Stimulated activated CD4-positive, alpha-beta T cell treated with anti-CD3 and anti-CD28 coated beads, Interleukin-12 subunit alpha, Interleukin-12 subunit beta, amount 100 ng/mL, for 48 hours (primary cell): ENCODE data around the gene MINDY4.

Experiments used
- DNase-seq, 3 donors: peaks; one replicate each; pipeline ENCODE4 v3.0.0-alpha.2; 2020; ENCODE audit warnings: low read depth in 2 of 3, low spot score in 1 of 3

The MINDY4 gene

DNA sequence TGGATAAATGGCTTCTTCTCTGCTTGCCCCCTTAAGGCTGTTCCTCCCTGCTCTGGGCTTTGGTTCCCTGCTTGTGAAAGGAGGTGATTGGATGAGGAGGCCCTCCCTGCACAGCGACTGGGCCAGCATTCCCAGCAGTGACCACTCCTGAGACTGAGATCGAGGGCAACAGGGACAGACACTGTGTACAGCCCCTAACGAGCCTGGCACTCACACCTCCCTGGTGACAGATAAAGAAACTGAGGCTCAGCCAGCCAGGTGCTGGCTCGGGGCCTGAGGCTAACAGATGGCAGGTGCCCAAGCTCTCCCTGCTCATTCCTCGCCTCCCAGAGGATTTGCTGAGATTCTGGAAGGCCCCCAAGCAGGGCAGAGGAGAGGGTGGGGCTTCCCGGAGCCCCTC is 128.4 kb downstream of the MINDY4 start:
- no peak for DNase-seq

DNA sequence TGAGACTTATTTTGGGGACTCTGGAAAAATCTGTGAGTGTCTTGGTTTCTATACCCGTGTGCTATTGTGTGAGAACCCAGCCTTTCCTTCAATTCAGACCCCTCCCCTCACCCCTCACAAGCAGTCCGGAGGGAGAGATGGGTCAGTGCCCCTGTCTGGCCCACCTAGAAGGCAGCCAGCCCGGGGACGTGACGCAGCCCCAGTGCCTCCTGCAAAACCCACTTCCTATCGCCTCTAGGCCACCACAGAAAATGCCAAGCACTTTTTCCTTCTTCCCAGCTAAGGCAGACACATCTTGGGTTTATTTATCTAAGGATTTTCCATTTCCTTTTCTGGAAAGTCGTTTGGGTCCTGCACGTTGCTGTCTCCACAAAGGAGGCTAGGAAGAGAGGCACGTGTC is 128.8 kb downstream of the MINDY4 start:
- DNase-seq: no peak

DNA sequence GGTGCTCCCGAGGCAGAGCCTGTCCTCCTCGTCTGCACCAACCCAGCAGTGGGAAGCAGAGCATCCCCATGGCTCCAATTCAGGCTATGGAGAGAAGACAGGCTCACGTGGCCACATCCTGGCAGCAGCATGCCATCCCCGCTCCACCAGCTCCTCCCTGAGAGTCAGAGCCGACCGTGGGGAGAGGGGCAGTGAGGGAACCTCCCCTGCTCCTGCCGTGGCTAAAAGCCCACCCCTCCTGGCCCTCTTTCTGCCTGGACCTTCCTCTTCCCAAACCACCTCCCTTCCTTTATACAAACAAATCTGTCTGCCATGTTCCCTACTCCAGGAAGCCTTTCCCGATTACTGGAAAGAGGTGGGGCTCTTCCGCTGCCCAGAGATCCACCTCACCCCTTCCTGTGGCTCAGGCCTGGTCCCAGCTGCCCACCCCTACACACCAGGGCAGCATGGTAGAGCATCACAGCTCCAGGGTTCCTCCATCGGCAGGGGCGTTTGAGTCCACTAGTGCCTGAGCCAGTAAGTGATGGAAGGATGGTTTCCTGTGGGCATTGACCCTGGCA is 129.7 kb downstream of the MINDY4 start:
- DNase-seq: no peak

DNA sequence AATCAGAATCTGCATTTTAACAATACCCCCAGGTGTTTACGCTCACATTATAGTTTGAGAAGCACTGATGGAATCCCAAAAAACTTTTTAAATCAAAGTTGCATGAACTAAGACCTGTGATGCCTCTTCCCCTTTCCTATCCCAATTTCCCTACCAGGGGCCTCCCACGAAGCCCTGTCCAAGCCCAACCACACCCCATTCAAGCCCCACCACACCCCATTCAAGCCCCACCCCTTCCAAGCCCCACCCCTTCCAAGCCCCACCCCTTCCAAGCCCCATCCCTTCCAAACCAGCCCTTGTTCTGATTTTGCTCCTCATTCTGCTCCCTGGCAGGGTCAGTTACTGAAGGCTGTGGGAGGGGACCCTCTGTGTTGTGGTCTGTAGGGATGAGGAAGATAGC is 130.6 kb downstream of the MINDY4 start:
- no peak for DNase-seq

DNA sequence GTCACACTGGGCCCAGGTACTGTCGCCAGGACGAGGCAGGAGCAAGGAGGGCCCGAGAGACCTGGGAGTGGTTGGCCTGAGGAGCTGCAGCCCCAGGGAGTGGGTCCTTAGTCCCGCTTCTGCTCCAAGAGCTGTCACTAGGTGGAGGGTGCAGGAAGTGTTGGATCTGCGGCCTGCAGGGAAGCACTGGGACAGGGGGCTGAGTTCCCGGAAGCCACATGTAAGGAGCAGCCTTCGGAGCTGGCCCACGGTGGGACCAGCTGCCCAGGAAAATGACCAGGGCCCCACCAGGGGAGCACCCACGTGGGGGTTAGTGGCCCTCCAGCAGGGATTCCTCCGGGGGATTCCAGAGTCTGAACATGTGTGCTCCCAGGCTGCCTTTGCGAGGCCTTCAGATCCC is 131.2 kb downstream of the MINDY4 start:
- DNase-seq: no peak

DNA sequence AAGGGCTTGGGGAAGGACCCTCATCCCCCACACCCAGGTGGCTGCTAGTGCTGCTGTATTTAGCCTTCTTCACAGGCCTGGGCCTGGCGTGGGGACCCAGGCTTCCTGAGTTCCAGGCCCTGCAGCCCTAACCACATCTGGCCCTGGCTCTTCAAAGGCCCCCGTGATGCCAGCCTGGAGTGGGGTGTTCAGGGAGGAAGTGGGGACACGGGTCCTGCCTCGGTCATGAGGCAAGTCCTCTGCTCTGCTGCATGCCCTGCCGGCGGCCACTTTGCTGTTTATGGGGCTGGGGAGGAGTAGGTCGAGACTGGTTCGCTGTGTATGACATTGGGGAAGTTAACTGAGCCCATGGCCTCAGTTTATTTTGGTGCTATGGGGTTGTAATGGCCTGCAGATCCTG is 131.9 kb downstream of the MINDY4 start:
- DNase-seq: no peak

DNA sequence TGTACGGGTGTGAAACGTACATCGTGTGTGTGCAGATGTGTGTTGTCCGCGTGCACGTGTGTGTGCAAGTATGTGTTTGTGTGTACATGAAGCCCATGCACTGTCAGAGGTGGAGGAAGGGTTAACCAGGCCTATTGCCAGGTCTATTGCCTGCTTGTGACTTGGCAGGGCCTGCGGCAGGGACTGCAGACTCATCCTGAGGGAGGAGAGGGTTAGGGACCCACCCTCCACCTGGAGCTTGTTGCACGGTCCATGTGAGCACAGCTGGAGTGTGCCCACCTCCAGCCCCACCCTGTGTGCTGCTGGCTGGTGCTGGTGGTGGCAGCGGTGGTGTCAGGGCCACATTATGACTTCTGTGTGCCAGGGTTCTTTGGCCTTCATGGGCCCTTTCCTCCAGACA is 133.3 kb downstream of the MINDY4 start:
- DNase-seq: no peak

DNA sequence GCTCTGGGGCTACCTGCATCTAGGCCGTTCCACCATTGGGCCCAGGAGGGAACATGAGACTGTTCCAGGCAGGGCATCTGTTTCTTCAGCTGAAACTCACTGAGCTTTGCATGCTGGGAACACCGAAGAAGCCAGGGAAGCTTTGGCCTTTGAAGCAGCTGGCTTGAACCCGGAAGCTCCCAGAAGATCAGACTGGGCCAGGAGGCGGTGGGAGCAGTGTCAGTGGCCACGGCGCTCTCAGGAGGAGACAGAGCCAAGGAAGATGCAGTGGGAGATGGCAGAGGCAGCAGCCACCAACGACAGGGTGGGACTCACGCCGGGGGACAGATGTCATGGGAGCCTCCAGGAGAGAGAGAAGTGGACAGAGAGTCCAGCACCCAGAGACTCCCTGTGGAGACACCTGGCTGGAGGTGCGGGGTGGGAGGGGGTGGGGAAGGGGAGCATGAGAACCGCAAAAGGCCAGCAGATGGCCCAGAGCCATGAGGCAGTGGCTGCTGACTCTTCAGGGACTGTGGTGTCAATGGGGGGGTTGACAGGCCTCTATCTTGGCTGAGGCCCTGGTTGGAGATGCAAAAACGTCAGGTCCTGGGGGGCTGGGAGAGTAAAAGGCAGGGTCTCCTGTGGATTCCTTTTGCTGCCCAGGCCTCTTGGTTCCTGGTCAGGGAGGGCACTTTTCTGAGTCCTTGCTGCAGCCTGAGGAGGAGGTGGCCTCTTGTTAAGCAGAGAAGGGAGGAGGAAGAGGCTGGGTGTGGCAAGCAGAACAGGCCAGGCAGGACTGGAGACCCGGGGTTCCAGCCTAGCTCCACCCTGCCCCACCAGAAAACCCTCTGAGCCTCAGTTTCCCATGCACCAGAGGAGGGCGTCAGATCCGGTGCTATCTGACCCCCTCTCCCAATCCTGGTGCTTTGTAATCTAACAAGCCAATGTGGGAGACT is 134.1 kb downstream of the MINDY4 start:
- no peak for DNase-seq

DNA sequence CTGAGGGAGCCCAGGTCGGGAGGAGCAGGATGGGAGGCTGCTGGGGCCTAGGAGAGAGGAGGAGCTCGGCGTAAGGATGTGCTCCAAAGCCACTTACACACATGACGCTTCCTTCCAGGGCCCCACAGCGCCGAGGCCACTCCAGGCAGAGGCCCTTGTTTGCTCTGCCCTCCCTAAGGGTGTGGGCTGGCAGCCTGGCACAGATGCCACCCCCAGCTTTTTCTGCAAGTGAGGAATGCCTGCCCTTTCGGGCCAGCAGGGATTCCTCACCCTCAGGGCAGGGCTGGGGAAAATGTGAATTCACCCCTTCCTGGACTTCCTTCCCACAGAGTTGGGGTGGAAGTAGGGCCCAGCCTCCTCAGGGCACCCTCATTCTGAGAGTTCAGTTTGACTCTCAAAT is 134.8 kb downstream of the MINDY4 start:
- no peak for DNase-seq

DNA sequence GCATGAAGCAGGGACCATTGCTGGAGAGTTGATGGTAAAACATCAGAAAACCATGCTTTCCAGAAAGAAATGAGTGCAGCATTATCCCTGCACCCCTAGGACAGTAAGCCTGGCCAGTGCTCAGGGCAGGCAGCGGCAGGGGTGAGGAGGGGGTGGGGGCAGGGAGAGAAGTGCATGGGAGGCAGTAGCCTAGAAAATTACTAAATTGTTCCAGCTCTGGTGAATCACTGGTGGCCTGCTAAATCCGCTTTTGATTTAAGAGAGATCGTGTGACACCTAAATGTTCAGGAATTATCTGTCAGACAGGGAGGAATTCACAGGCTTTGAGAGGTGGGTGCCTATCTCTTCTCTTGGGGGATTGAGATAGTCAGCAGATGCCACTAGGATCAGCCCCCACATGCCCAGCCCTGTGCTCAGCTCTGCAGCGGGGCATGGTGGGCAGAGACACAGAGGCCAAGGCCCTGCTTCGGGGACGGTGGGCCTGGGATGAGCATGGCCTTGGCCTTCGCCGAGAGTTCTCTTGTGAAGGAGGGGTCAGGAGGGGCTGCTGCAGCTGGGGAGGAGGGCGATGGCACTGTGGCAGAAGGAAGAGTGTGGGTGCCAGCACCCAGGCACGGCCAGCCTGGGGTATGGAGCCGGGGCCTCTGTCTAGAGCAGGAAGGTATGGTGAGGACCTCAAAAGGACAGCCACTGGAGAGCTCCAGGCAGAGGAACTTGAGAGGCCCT is 135.5 kb downstream of the MINDY4 start:
- DNase-seq: no peak

DNA sequence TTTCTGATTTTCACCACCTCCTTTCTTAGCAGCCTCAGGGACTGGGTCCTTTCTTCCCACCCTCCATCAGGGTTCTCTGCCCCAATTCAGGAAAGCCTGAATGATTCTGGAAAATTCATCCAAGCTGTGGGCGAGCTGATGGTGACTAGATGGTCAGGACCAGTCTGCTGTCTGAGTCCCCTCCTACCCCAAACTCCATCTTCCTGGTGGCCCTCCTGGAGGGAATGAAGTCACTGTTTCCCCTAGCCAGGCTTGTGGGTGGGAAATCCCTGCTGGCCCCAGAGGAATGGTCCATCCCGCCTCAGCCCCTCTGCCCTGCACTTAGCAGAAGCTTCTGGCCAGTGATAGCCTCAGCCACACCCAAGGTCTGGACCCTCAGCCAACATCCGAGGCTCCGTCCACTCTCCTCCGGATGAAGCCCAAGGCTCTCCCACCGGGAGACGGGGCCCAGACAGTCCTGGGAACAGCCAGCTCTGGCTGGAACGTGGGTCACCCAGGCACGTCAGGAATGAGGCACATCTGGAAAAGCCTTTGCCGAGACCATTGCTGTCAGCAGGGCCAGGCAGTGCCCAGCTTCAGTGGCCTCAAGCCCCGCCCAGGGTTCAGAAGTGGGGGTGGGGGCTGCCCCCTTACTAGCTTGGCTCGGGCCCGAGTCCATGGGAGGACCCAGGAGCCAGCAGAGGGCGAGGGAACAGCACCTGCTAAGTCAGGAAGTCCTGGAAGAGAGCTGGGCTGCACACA is 136.5 kb downstream of the MINDY4 start:
- no peak for DNase-seq

DNA sequence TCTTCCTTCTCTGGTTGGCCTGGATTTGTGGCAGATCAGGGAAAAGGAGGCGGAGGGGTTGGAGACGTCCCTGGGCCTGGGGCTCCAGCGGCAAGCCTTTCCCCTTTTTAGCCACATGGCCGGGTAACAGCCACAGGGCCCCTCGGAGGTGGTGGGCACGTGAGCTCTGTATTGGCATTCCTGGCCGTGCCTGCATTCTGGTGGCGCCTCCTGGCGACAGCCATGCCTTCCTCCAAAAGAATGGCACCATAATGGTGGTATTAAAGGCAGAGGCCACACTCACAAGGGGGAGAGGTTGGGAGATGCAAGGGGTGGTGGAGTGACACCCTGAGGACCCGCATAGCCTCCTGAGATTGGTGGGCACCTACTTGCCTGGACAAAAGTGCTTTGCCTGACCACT is 137.5 kb downstream of the MINDY4 start:
- DNase-seq: no peak

DNA sequence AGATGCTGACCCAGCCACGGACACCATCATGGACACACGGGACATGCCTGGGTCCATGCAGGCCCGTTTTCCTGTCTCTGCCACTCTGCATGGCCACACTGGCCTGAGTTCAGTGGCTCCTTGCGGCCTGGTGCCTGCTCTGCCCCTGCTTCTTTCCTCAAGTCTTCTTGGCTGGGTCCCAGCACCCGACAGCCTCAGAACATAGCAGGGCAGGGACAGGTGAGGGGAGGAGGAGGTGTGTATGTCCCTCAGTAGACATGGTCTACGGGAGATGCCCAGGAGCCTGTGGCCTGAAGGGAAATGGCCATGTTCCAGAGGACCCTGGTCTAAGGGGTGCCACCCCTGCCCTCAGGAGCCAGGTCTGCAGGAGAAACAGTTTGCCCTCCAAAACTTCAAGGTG is 138.2 kb downstream of the MINDY4 start:
- DNase-seq: no peak

DNA sequence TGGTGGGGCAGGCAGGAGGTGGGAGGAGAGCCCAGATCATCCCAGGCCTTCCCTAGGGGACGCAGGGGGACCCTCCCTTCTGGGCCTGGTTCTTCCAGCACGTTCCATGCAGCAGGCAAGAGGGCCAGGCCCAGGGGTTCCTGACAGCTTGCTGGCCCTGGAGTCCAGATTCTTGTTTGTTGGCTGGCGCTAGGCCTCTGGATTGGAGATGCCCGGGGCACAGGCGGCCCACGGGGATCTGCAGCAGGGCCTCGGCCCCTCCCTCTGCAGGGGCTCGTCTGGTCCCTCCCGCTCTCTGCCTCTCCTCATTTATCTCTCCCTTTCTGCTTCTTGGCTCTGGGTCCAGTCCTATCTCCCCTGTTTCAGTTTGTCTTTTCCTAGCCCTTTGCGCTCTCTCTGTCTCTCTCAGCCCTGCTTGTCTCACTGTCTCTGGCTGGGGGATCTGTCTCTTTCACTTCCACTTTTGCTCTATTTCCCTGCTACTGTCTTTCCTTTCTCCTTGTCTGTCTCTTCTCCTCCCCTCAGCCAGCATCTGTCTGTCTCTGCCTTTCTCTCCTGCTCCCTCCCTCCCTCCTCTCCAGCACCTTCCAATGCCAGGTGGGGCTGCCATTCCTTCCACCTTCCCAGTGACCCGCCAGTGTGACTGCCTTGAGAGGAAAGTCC is 139.3 kb downstream of the MINDY4 start:
- no peak for DNase-seq

DNA sequence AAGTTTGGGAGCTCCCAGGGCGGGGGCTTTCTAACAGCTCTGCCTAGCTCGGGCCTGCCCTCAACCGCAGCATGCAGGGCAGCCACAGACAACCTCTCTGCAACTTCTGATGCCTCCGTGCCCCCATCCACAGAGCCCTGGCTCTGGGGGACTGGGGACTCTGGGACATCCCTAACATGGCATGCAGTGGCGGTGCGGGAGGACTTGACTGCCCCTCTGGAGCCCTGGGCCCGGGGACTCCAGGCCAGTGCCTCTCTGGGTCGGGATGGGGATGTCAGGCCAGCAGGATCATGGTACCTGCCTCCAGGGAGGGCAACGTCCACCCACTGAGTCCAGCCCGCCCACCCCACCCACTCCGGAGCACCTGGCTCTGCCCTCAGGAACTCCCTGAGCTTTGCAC is 139.9 kb downstream of the MINDY4 start:
- DNase-seq: no peak

DNA sequence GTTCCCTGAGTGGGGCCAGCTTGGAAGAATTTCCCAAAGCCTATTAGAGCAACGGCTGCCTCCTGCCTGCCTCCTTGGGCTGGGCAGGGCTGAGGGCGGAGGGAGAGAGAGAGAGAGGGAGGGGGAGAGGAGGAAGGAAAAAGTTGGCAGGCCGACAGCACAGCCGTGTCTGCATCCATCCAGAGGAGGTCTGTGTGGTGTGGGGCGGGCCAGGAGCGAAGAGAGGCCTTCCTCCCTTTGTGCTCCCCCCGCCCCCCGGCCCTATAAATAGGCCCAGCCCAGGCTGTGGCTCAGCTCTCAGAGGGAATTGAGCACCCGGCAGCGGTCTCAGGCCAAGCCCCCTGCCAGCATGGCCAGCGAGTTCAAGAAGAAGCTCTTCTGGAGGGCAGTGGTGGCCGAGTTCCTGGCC is 140.3 kb downstream of the MINDY4 start, which contains the start of gene AQP1:
Gene AQP1 (plus strand): TSS at position 293 of the 409 bp plus-strand sequence. CDS start 57 bp downstream, at position 350.
- DNase-seq: no peak

DNA sequence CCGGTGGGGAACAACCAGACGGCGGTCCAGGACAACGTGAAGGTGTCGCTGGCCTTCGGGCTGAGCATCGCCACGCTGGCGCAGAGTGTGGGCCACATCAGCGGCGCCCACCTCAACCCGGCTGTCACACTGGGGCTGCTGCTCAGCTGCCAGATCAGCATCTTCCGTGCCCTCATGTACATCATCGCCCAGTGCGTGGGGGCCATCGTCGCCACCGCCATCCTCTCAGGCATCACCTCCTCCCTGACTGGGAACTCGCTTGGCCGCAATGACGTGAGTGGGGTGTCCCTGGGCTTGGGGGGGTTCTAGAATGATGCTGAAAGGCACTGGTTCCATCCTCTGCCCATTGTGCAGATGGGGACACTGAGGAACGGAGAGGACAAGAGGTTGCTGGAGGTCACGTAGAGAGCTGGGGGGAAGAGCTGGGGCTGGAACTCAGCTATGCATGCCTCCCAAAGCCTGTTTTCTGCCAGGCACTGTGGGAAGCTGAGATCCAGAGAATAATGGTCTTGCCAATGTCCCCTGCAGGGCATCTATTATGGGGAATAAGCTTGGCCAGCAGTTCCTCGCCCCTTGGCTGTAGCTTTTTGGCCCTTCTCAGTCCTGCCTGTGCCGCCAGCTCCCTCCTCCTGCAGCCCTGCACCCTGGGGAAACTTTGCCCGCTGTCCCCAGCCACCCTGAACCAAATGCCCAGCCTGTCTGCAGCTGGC is 141.0 kb downstream of the MINDY4 start:
- no peak for DNase-seq

DNA sequence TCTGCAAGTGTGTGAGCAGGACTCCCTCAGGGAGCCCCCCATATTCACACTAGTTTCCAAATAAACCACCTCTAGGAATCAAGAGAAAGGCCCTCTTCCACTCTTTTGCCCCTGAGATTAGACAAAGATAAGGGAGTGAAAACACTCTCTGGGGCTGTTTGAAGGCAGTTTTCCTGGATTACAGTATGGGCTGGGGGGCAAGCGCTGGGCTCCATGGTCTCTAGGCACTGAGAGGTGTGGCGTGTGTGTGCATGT is 141.4 kb downstream of the MINDY4 start:
- no peak for DNase-seq

DNA sequence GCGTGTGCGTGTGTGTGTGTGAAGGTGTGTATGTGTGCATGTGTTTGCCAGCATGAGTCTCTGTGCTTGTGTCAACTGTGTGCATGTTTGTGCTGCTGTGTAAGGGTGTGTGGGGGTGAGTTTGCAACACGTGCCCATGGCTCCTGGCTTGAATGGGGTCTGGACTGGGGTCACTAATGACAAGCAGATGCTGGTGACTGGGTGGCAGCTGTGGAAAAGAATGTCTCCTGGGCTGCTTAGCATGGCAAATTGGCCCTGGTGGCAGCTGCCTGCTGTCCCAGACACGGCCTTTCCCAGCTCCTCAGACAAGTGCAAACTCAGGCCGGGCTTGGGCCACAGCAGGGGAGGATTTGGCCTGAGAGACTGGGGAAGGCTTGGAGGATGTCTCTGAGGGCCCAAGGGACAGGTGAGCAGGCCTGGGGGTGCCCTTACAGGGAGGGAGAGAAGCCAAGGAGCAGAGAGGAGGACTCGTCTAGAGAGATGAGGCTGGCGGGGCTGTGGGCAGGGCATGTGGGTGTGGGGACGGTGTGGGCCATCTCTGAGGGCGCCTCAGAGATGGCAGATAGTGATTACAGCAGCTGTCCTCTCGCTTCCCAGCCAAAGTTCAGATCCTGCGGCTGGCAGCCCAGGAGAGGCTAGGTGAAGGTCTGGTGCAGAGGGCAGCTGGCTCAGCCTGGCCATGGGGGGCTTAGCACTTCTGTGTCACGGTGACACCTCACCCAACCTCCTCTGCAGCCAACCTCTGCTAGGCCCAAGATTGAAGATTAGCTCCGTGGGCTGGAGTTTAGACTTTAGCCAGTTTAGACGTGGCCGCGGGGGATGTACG is 142.0 kb downstream of the MINDY4 start:
- no peak for DNase-seq
